HUDEP-2 (cell line): Measurements from ENCODE around the gene FOXP4.
A peak's percentile ranks its signal among the peaks of the same experiment; 100 is the strongest.

ENCODE experiments used
- DNase-seq, 76 experiments: peaks; one replicate each; lab custom pipeline; 2025; ENCODE audit not compliant: unreplicated experiment in 76 of 76; lab: John Stamatoyannopoulos, UW

The FOXP4 gene

DNA sequence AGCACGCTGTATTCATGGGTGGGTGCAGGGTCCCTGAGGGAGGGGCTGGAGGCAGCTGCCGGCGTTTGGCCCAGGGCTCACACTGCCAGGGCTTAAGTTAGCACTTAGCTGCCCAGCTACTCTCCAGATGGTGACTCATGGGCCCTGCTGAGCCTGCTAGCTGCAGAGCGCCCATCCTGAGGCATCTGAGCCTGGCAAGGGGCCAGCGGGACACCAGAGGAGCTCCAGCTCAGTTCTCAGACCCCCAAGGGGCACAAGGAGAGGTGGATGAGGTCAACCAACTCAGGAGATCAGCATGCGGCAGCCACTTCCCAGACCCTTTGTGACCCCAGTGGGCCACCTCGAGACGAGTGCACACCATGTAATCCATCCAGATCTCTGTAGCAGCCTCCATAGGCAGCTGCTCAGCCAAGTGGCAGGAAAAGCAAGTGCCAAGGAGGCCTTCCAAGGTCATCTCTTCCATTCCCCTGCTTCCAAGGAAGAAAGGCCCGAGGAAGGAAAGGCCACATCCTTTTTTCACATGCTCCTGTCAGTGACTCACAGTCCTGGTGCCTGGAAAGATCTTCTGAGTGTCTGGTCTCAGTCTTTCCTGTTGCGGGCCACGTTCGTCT, 35.3 kb downstream of the FOXP4 start:
- no peak for DNase-seq

GRCh38 chr6:41582540-41582939, 36.4 kb downstream of the FOXP4 start:
- no peak for DNase-seq

DNA sequence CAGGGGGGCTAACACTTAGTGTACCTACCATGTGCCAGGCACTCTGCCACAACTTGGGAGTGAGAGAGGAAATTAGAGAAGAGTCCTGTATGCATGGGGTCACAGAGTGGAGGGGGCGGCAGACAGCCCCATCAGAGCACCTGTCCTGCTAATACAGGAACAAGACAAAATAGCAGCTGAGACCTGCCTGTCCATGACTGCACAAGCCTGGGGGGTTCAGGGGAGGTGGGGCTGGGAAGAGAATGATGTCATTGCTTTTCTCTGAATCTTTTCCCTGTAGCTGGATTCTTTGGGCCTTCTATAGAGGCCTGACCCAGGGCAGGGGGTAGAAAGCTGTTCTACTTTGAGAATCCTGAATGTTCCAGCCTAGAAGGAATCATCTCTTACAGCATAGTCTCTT, 37.4 kb downstream of the FOXP4 start:
- no peak for DNase-seq

DNA sequence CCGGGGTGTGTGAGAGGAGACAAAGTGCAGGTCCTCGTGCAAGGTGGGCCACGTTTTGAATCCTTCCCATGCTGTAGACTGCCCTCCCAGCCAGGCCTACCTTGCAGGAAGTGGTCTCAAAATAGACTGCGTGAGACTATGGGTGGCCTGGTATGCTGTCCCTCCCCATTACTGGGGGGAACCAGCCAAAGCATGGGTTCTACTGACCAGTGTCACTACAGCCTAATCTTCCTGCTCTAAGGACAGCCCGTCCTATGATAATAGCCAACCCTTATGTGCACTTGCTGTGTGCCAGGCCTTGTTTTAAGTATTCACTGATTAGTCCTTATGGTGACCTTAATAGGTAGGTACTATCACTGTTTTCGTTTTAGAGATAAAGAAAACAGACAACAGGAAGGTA, 38.0 kb downstream of the FOXP4 start:
- no peak for DNase-seq

- no peak for DNase-seq
Observed at GRCh38 chr6:41584668-41585205, 38.6 kb downstream of the FOXP4 start.

- no peak for DNase-seq
Observed at GRCh38 chr6:41585605-41586004, 39.4 kb downstream of the FOXP4 start.

DNA sequence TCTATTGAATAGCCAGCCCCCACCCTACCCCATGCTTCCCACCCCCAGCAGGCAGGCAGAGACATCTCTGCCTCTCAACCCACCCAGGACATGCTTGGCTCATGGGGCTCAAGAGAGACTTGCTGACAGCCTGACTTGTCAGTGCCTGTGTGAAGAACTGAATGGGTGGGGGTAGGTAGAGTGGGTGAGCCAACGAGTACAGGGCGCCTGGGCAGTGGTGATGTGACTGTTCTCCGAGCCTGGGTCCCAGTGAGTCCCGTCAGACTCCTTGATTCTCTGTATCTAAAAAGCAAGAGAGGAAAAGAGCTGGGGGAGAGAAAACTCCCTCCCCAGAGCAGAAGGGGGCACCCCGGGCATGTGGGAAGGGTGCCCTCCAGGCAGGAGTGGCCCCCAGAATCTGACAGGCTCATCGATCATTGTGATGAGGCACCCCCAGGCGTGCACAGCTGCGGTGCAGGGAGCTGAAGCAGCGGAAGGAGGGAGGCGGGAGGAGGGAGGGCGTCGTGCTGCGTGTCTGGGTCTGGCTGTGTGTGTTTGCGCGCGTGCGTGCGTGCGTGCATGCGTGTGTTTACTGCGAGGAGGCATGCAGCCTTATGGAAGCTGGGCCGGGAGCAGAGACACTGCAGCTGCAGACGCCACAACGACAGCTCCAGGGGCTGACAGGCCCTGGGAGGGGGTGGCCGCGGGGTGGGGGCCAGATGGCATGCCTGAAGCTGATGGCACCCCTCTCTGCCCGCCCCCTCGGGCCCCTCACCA, 40.2 kb downstream of the FOXP4 start:
- DNase-seq: no peak

GRCh38 chr6:41587131-41587879, 41.1 kb downstream of the FOXP4 start:
- no peak for DNase-seq

- DNase-seq: no peak
Observed at GRCh38 chr6:41588111-41588510, 41.9 kb downstream of the FOXP4 start.

- DNase-seq: no peak
Observed at GRCh38 chr6:41589223-41589622, 43.0 kb downstream of the FOXP4 start.

- no peak for DNase-seq
Observed at GRCh38 chr6:41589636-41590622, 43.7 kb downstream of the FOXP4 start.

DNA sequence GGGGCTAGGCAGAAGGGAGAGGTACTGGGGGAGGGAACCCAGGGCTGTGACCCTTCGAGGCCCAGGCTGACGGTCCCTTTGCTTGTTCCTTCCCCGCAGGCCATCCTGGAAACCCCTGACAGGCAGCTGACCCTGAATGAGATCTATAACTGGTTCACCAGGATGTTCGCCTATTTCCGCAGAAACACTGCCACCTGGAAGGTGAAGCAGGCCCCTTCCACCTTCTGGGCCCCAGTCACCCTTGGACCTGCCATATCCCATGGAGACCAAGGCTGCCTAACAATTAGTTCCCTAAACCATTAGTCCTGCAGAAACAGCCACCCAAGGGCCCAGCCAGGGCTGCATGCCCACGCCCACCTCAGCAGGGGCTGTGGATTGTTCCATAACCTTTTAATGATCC, 44.9 kb downstream of the FOXP4 start:
- no peak for DNase-seq

DNA sequence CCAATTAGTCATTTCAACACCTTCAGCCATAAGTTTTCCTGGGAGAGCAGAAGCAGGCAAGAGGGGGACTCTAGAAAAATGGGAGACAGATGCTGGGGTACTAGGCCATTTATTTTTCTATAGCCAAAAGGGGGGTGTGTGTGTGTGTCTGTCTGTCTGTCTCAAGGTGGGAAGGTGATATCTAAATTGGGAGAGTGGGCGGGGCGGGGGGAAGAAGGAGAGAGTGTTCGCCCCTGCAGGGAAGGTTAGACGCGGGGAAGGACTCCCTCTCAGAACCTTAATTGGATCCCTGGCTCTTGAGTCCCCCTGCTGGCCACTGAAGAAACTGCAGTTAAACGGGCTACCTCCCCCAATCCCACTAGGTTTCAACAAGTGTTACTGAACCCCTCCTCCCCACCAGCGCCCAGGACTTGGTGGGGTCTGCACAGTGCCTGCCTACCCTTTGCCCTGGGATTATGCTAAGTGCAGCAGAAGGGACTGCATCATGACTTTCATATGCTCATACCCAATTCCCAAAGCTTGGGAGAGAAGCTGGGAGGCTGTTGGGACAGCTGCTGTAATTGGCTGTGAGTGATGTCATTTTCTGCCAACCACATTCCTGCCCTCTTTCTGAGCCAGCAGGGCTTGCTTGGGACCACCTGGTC, 45.8 kb downstream of the FOXP4 start:
- peak in 59 of 76 experiments; percentile 3 to 83 (median 52) for DNase-seq

GRCh38 chr6:41593406-41593805, 47.2 kb downstream of the FOXP4 start:
- DNase-seq: no peak

GRCh38 chr6:41593839-41594238, 47.7 kb downstream of the FOXP4 start:
- DNase-seq: no peak

DNA sequence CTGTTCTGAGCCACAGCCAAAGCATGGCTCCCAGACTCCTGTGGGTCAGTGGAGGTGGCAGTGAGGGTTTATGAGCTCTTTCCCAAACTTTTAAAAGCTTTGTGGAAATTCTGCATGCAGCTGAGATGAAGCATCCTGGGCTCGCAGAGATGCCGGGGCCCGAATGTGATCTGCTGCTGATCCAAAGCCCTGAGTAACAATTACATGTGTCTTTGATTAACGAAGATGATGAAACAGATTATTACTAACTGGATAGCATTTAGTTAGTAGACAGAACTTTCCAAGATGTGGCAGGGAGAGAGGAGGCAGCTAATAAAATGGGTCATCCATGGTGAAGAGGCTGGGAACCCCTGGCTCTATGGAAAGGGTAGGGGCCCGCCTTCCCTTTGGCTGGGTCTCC, 48.1 kb downstream of the FOXP4 start:
- no peak for DNase-seq

- no peak for DNase-seq
Observed at GRCh38 chr6:41594766-41595165, 48.6 kb downstream of the FOXP4 start.

DNA sequence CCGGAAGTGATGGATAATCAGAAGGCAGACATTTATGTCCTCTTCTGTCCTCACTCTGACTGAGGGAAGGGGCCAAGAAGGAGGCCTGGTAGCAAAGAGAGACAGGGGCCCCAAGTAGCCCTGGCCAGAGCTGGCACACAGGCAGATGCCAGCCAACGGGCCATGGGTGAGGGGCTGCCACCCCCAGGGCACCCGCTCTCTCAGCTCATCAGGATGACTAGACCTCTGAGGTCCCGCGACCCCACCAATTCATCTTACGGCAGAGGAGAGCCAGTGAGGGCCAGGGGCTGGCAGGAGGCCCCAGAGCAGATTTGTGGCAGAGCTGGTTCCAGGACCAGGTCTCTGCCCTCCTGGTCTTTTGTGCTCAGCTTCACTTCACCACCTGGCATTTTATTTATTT, 49.0 kb downstream of the FOXP4 start:
- DNase-seq: no peak

DNA sequence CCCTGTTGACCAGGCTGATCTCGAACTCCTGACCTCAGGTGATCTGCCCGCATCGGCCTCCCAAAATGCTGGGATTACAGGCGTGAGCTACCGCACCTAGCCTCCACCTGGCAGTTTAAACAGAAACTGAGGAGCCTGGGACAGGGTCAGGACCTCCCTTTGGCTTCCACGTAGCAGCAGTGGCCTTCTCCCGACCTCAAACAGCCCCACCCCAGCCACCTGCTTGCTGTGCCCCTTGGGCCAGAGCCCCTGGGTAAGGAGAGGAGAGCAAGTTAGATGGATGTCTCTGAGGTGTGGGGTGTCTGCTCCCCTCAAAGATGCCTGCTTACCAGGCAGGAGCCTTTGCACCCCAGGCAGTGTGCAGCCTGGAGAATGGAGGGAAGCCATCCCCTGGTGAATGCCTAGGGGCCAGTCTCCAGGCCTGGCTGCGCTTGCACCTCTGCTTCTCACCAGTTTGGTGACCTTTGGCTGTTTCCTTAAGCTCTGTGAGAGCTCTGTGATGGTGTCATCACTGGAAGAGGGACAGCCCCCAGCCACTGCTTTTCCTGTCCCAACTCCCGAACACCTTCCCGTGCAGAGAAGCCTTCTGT, 50.0 kb downstream of the FOXP4 start:
- DNase-seq: no peak

- DNase-seq: no peak
Observed at GRCh38 chr6:41596807-41597206, 50.6 kb downstream of the FOXP4 start.
